HEK293 (cell line): ENCODE results near the gene KRTAP2-3.
A peak's percentile ranks its signal among the peaks of the same experiment; 100 is the strongest.
"Not testable (repeated sequence)": the region's sequence is repeated elsewhere in the genome, so short reads cannot be mapped to it uniquely, and the experiment has no call there.

Source experiments
- CTCF ChIA-PET: fragments of 350-600 bp; formaldehyde crosslinking; extraction: SDS; loops from one replicate; lab custom pipeline; 2021; ENCODE audit warnings: antibody characterized with exemption; lab: Yijun Ruan, JAX
- POLR2A ChIA-PET: fragments of 300-600 bp; formaldehyde crosslinking; extraction: SDS; loops from one replicate; lab custom pipeline; 2020; ENCODE audit warnings: antibody characterized with exemption, inconsistent platforms; lab: Yijun Ruan, JAX
- H3K27ac ChIP-seq: fragments of 200-500 bp; sonication (Bioruptor generic); 2 replicates; pipeline ENCODE4 v1.5.1; 2014; ENCODE audit warnings: low read depth, low read length, control low read depth, inconsistent platforms; ENCODE audit errors: extremely low read depth
- H3K36me3 ChIP-seq, 2 experiments: fragments of 200-500 bp in 1 of 2; sonication (Bioruptor generic) in 1 of 2; 1 replicate in 1 of 2; 2 replicates in 1 of 2; pipeline ENCODE4 v1.5.1; 2014 to 2017; ENCODE audit warnings: inconsistent platforms in 2 of 2, low read length in 2 of 2; ENCODE audit not compliant: control insufficient read depth in 2 of 2, insufficient read depth in 1 of 2
- H3K4me1 ChIP-seq: fragments of 200-500 bp; sonication (Bioruptor generic); 2 replicates; pipeline ENCODE4 v1.5.1; 2014; ENCODE audit warnings: mild to moderate bottlenecking, low read length, inconsistent platforms; ENCODE audit not compliant: control insufficient read depth, insufficient read depth
- H3K4me3 ChIP-seq: 2 replicates; pipeline ENCODE4 v1.5.1; 2011; ENCODE audit warnings: low read depth, mild to moderate bottlenecking, control low read depth, low read length, moderate library complexity
- H3K9me3 ChIP-seq: fragments of 200-500 bp; sonication (Bioruptor generic); 2 replicates; pipeline ENCODE4 v1.5.1; 2014; ENCODE audit warnings: low read depth, low read length, inconsistent platforms; ENCODE audit not compliant: control insufficient read depth, insufficient read depth
- ELK4 ChIP-seq: IDR thresholded peaks from 2 replicates; pipeline ENCODE4 v1.6.1; 2011; ENCODE audit warnings: mild to moderate bottlenecking, low read depth, low read length, borderline replicate concordance
- GFI1B ChIP-seq: fragments of 450-650 bp; formaldehyde crosslinking; IDR thresholded peaks from 2 replicates; pipeline ENCODE4 v1.5.1; 2016; ENCODE audit warnings: missing biosample characterization, missing genetic modification characterization
- GLI2 ChIP-seq: fragments of 450-650 bp; formaldehyde crosslinking; IDR thresholded peaks from 2 replicates; pipeline ENCODE4; 2017; ENCODE audit warnings: missing biosample characterization, missing genetic modification characterization, low read depth, borderline replicate concordance
- HOXC10 ChIP-seq: sonication (generic); formaldehyde crosslinking; IDR thresholded peaks from 2 replicates; pipeline ENCODE4 v1.8.1; 2023; ENCODE audit warnings: mild to moderate bottlenecking, missing genetic modification reagents
- KLF10 ChIP-seq: fragments of 450-650 bp; IDR thresholded peaks from 2 replicates; pipeline ENCODE4 v1.5.1; 2018; ENCODE audit warnings: missing biosample characterization, mild to moderate bottlenecking, missing genetic modification characterization
- MEIS1 ChIP-seq: sonication (generic); formaldehyde crosslinking; IDR thresholded peaks from 2 replicates; pipeline ENCODE4 v1.8.1; 2022; ENCODE audit warnings: missing genetic modification reagents, mild to moderate bottlenecking, borderline replicate concordance
- PRDM2 ChIP-seq: fragments of 450-650 bp; formaldehyde crosslinking; IDR thresholded peaks from 2 replicates; pipeline ENCODE4 v1.5.1; 2016; ENCODE audit warnings: missing biosample characterization, missing genetic modification characterization, borderline replicate concordance
- ZBTB11 ChIP-seq: fragments of 450-650 bp; formaldehyde crosslinking; conservative IDR thresholded peaks from 2 replicates; pipeline ENCODE4 v1.5.1; 2016; ENCODE audit warnings: low read depth, missing biosample characterization, missing genetic modification characterization
- ZIC2 ChIP-seq: fragments of 450-650 bp; formaldehyde crosslinking; IDR thresholded peaks from 2 replicates; pipeline ENCODE4 v1.5.1; 2016; ENCODE audit warnings: missing biosample characterization, missing genetic modification characterization
- ZNF138 ChIP-seq: fragments of 450-650 bp; formaldehyde crosslinking; IDR thresholded peaks from 2 replicates; pipeline ENCODE4 v1.5.1; 2016; ENCODE audit warnings: missing biosample characterization, missing genetic modification characterization, borderline replicate concordance
- ZNF24 ChIP-seq: fragments of 450-650 bp; formaldehyde crosslinking; IDR thresholded peaks from 2 replicates; pipeline ENCODE4 v1.5.1; 2016; ENCODE audit warnings: missing biosample characterization, missing genetic modification characterization
- ZNF335 ChIP-seq: fragments of 450-650 bp; formaldehyde crosslinking; conservative IDR thresholded peaks from 2 replicates; pipeline ENCODE4 v1.5.1; 2016; ENCODE audit warnings: missing biosample characterization, missing genetic modification characterization
- ZNF548 ChIP-seq: fragments of 450-650 bp; formaldehyde crosslinking; IDR thresholded peaks from 2 replicates; pipeline ENCODE4 v1.5.1; 2016; ENCODE audit warnings: missing biosample characterization, missing genetic modification characterization
- ZNF580 ChIP-seq: fragments of 450-650 bp; formaldehyde crosslinking; IDR thresholded peaks from 2 replicates; pipeline ENCODE4 v1.5.1; 2016; ENCODE audit warnings: missing biosample characterization, missing genetic modification characterization
- ZNF692 ChIP-seq: fragments of 450-650 bp; formaldehyde crosslinking; IDR thresholded peaks from 2 replicates; pipeline ENCODE4 v1.5.1; 2016; ENCODE audit warnings: missing biosample characterization, missing genetic modification characterization
- ZSCAN30 ChIP-seq: fragments of 450-650 bp; IDR thresholded peaks from 2 replicates; pipeline ENCODE4 v1.5.1; 2018; ENCODE audit warnings: missing biosample characterization, mild to moderate bottlenecking, missing genetic modification characterization, moderate library complexity

The KRTAP2-3 gene

GRCh38 chr17:41065016-41065689 is 5.2 kb upstream of the KRTAP2-3 start:
- H3K27ac ChIP-seq, H3K4me1 ChIP-seq, POLR2A ChIA-PET, H3K36me3 ChIP-seq, H3K4me3 ChIP-seq, H3K9me3 ChIP-seq: not testable (repeated sequence)
- peak; percentile 55 for TF ChIP-seq ZIC2 (tag by site-specific recombination)
- CTCF ChIA-PET: interaction anchor here (1.5 kb wide), 1 partner anchor 601 kb away, joined by 4 read pairs; no protein-coding TSS in a partner anchor

- ChIA-PET CTCF (interaction anchor here (1.5 kb wide), 1 partner anchor 601 kb away, joined by 4 read pairs; no protein-coding TSS in a partner anchor), POLR2A (no interaction called here)
- Histone ChIP-seq H3K27ac (no peak overlapping the region), H3K4me3 (no peak overlapping the region), H3K4me1 (no peaks in the 10 kb centered on the region), H3K9me3 (no peaks in the 10 kb centered on the region), H3K36me3 (no peaks in the 10 kb centered on the region)
- TF ChIP-seq HOXC10 (no peak), ZNF138 (tag by site-specific recombination) (no peak), ELK4 (no peak), KLF10 (tag by site-specific recombination) (no peak), ZNF692 (no peak), ZNF548 (tag by site-specific recombination) (no peak), MEIS1 (CRISPR knock-in tag) (no peak), ZNF335 (tag by site-specific recombination) (no peak), GLI2 (tag by site-specific recombination) (no peak), GFI1B (tag by site-specific recombination) (no peak), ZNF580 (tag by site-specific recombination) (no peak), ZSCAN30 (tag by site-specific recombination) (no peak), PRDM2 (tag by site-specific recombination) (no peak), ZNF24 (tag by site-specific recombination) (no peak), ZBTB11 (tag by site-specific recombination) (no peak)
Observed at GRCh38 chr17:41064301-41064700, 4.4 kb upstream of the KRTAP2-3 start.
